AG08395 (cell line): ENCODE results near the gene AQP12A.

ENCODE experiments used
- DNase-seq: peaks from one replicate; pipeline ENCODE4 v3.0.0; 2012; ENCODE audit warnings: mixed read lengths, low spot score

The AQP12A gene

GRCh38 chr2:240723851-240724250, 32.2 kb downstream of the AQP12A start:
- DNase-seq = no peak

DNA sequence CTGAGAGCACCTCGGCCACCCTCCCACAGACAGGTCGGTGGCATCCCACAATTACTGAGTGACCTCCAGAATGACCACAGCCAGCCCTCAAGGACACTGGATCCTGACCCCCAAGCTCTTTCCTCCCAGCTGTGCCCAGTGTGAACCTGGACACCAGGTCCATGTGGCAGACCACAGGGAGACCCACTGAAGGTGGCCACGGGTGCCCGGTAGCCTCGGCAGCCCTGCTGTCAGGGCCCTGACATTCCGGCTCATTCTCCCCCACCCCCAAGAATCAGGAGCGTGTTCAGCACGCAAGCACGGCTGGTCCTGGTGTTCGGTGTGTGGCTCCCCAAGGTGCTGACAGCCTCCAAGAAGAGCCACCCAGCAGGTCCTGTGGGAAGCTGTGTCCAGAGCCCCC, 32.8 kb downstream of the AQP12A start:
- no peak for DNase-seq

- no peak for DNase-seq
Observed at GRCh38 chr2:240725266-240725665, 33.6 kb downstream of the AQP12A start.

- DNase-seq = no peak
Observed at GRCh38 chr2:240725671-240726070, 34.0 kb downstream of the AQP12A start.

GRCh38 chr2:240726876-240727275, 35.2 kb downstream of the AQP12A start:
- no peak for DNase-seq

DNA sequence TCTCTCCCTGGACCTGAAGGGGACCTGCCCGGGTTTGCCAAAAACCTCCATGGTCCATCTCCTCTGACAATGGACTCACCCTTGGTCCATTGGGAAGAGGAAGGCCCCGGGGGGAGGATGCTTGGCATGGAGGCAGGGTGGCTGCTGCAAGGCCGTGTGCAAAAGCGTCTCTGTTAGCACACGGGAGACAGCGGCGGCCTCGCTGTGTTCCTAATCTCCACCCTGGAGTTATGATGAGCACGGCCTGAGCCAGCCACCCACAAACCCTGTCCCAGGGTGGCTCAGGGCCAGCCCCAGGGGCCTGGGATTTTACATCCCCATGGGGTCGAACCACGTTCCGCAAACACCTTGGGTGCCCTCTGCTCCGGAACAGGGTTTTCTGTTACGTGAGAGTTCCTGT, 35.8 kb downstream of the AQP12A start:
- no peak for DNase-seq

DNA sequence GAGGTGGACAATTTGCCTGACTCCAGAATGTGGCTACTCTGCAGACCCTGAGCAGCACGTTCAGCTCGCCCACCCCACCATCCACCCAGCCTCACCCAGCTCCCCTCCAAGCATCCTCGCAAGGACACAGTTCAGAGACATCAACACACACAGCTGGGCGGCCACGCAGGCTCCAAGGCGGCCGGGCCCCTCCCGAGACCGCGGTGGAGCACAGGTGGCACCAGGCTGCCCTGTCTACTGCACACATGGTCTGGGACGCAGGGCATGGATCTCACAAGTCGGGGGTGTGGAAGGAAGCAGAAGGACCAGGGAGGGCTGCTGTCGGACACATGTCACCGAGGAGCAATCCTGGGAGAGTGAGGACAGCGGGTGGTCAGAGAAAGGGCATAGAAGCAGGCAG, 36.2 kb downstream of the AQP12A start:
- DNase-seq = no peak

DNA sequence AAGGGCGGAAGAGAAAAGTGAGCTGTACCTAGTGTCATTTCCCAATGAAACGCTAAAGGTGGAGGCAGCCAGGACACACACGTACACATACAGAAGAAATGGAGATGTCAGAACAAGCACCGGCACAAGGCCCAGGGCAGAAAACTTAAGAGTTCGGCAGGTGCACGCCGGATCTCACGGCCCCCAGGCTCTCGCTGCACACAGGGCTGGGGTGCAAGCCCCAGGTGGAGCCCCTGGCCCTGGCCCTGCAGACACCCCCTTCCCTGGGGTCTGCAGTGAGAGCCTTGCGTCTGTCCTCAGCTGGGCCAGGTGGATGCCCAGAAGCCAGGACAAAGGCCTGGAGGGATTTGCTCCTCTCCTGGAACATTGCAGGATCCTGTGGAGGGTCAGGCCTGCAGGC, 36.7 kb downstream of the AQP12A start:
- DNase-seq = no peak

- DNase-seq = no peak
Observed at GRCh38 chr2:240728827-240729226, 37.2 kb downstream of the AQP12A start.

GRCh38 chr2:240730501-240731177, 39.0 kb downstream of the AQP12A start:
- DNase-seq = no peak

DNA sequence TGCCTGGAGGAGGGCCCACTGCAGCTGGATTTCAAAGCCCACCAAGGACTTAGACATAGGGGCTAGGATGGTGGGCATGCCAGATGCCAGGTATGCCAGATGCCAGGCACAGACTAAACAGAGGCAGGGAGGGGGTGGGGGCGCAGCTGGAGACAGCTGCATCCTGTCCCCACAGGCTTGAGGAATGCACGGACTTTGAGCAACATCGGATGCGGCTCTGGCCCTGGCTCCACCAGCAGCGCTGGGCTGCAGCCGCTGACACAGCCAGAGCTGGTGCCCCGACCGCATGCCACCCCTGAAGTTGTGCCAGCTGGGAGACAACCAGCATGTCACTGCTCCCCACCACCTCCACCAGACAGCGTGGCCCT, 39.5 kb downstream of the AQP12A start:
- DNase-seq = peak; percentile 29

DNA sequence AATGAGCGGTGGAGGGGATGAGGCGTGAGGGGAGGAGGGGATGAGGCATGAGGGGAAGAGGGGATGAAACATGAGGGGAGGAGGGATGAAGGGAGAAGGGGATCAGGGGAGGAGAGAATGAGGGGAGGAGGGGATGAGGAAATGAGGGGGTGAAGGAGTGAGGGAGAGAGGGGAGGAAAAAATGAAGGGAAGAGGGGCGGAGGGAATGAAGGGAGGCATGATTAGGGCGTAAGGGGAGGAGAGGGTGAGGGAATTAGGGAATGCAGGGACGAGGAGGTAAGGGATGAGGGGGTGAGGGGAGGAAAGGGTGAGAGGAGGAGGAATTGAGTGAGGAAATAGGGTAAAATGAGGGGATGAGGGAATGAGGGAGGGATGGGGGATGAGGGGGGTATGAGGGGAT, 40.5 kb downstream of the AQP12A start:
- no peak for DNase-seq

GRCh38 chr2:240732911-240733622, 41.4 kb downstream of the AQP12A start:
- no peak for DNase-seq

- no peak for DNase-seq
Observed at GRCh38 chr2:240733803-240734495, 42.3 kb downstream of the AQP12A start.

- no peak for DNase-seq
Observed at GRCh38 chr2:240734756-240735155, 43.1 kb downstream of the AQP12A start.

DNA sequence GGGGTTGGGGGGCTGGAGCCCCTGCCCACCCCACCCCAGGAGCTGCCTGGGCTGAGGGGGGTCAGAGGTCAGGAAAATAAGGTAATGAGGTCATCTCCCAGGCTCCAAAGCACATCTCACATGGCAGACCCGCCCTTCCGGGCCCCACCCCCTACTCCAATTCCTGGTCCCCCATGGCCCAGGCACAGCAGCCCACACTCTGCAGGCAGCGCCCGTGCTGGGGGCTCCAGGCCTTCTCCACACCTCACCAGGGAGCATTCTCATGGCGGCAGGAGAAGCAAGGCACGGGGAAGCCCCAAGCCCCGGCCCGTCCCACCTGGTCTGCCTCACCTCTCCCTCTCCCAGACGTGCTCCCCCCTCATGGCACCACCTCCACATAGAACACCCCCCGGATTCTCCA, 43.8 kb downstream of the AQP12A start:
- no peak for DNase-seq

GRCh38 chr2:240736281-240737250, 44.9 kb downstream of the AQP12A start:
- DNase-seq = no peak

DNA sequence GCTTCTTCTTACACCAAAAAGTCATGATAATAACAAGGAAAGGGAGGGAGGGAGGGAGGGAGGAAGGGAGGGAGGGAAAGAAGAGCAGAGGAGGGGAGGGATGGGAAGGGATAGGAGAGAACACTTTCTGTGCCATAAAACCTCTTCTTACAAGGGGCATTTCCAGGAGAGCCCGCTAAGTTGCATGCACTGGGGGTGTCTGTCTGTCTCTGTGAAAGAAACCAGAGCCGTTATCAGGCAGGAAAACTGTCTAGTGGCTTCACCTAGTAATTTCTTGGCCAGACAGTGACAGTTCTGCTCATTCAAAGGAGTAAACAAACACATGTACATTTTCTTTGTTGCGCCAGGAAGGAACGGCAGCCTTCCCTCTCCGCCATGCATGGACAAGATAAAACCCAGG, 45.8 kb downstream of the AQP12A start:
- DNase-seq = no peak

DNA sequence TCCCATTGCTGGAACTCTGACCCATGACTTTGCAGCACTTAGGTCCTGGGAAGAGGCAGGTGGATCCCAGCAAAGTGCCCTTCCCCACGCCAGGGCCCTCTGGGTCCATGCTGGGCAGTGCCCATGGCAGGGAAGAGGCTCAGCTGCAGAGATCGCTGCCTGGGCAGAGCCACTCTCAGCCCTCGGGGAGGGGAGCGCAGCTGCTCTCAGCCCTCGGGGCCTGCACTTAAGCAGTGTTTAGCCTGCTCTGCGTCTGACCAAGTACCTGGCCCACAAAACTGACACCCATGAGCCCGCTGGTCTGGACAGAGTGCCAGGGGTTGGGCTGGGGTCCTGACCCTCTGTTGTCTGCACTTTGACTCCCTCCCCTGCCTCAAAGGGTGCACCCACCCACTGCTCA, 46.3 kb downstream of the AQP12A start:
- no peak for DNase-seq

DNA sequence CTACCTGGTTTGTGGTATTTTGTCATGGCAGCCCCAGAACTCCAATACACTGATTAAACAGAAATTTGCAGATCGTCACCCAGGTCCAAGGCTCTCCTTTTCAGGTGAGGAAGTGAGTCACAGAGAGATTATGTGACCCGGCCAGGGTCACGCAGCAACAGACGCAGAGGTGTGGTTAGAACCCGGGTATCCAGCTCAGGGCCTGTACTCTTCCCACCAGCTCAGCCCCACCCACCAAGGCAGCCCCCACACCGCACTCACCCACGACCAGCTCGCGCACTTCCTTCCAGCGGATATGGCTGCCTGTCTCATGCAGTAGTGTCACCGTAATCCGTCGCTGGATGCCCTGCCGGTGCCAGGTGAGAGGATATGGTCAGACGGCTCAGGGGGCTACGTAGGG, 48.1 kb downstream of the AQP12A start:
- no peak for DNase-seq

DNA sequence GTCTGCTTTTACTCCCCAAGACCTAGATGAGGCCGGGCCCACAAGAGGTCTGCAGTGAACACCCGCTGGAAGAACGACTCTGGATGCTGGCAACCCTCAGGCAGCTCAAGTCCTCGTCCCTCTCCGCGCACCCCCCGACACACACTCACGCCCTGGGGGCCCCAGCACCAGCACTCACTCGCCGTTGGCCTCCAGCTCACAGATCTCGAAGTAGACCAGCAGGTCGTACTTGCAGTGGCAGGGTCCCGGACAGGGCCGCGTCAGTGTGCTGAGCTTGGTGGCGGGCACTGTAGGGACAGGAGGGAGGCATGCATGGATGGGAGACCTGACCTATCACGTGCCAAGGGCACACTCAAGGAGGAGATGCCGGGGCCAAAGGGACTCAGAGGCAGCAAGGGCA, 49.4 kb downstream of the AQP12A start:
- DNase-seq = no peak

DNA sequence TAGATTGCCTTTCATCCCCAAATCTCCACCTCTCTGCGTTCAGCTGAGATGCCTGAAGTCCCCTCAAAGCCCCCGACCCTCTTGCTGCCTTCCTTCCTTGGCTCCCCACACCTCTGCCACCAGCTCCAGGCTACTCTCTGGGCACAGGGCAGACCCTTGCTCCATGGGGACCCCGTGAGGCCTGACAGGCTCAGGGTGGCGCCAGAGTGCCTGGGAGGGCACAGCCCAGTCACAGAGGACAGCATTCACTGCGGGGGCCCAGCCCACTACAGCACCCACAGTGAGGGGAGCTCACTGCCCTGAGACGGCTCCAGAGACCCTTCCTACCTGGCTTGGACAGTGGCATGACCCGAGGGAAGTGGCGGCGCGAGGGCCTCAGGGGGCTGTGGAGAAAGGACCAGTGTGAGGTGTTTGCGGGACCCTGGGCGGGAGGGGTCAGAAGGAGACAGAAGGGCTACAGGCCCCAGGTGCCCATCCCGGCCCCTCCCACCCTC, 51.0 kb downstream of the AQP12A start:
- DNase-seq = no peak
